Heart left ventricle (tissue), 13 donors: ENCODE results near the gene FAM24A.

ENCODE experiments used
- CTCF ChIP-seq, 12 donors: fragments of 200-600 bp; sonication (generic) in 4 of 12; IDR thresholded peaks; one replicate each; pipeline versions ENCODE4 v1.5.0 to v1.8.0; 2018 to 2022; ENCODE audit warnings: antibody characterized with exemption in 12 of 12, mild to moderate bottlenecking in 5 of 12
- POLR2A ChIP-seq, 2 donors: fragments of 450-650 bp; IDR thresholded peaks; one replicate each; pipeline ENCODE4 v1.6.1; 2017; ENCODE audit warnings: antibody characterized with exemption in 2 of 2, mild to moderate bottlenecking in 2 of 2, moderate library complexity in 2 of 2
- donor health status: ischemic (EF 13 %, LVEDD 7.1; RV severe dilation, severe dysfunction).
- donor health status: DM: no; HTN: yes; CAD: no.
- donor health status: DM: no; HTN: no; CAD: no.
- donor health status: ischemic (EF 25% LVEDD 6.9; RV normal size, moderate dysfunction).
- donor health status: ischemic (EF 25% LVEDD 5.7; RV mildly dilated, moderate dysfunction).
- donor health status: ischemic (EF 35%, LVEDD 5.7; RV mildly dilated, moderate dysfunction).
- donor health status: nonischemic (EF 11% LVEDD 7.7; RV severe dilation, severe dysfunction).
- donor health status: DM: yes; HTN: yes; CAD: no.
- donor health status: PGD.
- donor health status: ischemic (EF 29% LVEDD 5.4; RV normal size, mild dysfunction).
- donor health status: nonischemic (EF 23%, LVEDD 6.1; RV moderate dilation, normal function).

GRCh38 chr10:122877264-122877663, 33.1 kb upstream of the FAM24A start:
- TF ChIP-seq CTCF (IDR thresholded peaks at IDR 0.05) (no peak), POLR2A (IDR thresholded peaks at IDR 0.05) (no peak)
